GM18526 (cell line): ENCODE results near the gene MAP4K5.

ENCODE experiments used
- POLR2A ChIP-seq: IDR thresholded peaks from 3 replicates; pipeline ENCODE4 v1.6.1; 2011; ENCODE audit not compliant: insufficient read length; ENCODE audit errors: extremely low read depth

MAP4K5 gene

DNA sequence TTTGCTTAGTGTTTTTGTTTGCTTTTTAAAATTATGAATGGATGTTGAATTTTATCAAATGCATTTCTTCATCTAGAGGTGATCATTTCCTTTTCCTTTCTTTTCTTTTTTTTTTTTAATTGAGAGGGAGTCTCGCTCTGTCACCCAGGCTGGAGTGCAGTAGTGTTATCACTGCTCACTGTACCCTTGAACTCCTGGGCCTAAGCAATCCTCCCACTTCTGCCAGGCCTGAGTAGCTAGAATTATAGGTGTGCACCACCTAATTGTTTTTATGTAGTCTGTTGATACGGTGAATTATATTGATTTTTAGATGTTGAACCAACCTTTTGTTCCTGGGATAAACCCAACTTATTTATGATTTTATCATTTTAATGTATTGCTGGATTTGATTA lies 134.2 kb downstream of the MAP4K5 start:
- TF ChIP-seq POLR2A = no peak

DNA sequence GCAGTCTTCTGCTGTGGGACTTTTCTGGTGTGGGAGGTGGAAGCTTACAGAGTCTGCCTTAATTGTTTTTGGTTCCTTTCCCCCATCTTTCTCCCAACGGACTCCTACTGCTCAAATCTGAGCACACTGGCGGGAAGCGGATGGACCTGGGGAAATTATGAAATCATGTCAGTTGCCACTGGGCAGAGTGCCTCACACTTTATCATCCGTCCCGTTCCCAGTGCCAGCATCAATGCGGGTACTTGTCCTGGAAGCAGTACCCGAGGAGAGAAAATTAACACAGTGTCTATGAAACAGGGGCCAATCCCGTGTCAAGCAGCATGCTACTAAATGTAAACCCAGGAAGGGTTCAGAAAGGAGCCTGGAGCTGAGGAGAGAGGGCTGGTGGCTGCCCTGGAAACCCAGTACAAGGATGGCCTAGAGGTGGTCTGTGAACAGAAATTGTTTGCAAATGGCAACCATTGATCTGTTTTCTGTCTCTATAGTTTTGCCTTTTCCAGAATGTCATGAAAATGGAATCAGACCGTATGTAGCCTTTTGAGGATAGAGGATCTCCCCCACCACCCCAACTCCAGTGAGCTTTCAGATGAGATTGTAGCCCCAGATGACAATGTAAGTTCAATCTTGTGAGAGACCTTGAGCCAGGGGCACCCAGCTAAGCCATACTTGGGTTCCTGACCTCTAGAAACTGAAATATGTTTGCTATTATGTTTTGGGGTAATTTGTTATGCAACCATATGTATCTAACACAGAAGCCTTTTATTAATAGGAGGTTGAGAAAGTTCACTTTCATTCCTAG lies 134.8 kb downstream of the MAP4K5 start:
- no peak for TF ChIP-seq POLR2A

DNA sequence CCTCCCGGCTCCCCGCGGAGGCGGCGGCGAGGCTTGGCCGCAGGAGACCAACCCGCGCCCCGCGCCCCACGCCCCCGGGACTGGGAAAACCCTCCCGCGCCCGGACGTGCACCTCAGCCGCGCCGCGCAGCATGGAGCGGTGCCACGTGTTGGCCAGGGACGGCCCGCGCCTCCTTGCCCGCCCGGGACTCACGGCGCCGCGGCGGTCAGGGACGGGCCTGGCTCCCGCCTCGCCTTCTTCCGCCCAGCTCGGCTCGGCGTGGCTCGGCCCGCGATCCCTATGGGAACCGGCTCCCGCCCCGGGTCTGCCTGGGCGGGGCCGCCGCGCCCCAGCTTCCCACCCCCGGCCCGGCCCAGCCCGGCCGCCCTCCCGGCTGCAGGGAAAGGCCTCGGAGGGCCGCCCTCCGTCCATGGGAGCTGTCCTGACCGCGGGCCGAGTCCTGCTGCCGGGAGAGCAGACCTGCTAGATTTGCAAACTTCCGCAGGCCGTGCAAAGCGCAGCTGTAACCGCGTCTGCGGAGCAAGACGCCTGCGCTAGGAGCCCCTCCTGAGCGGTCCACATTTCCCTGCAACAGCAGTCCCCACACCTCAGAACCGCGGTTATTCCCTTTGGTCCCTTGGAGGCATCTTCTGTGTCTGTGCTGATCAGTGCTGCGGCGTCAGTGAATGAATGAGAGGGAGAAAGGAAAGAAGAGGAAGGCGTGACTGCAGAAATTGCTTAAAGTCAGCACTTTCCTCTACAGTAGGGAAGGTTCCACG lies 135.6 kb downstream of the MAP4K5 start, which contains the start of gene CDKL1:
CDKL1 (minus strand) TSS at position 251 of the 759 bp plus-strand sequence. CDS start 1,013 bp downstream, outside the sequence.
- peak; percentile 19 for TF ChIP-seq POLR2A

DNA sequence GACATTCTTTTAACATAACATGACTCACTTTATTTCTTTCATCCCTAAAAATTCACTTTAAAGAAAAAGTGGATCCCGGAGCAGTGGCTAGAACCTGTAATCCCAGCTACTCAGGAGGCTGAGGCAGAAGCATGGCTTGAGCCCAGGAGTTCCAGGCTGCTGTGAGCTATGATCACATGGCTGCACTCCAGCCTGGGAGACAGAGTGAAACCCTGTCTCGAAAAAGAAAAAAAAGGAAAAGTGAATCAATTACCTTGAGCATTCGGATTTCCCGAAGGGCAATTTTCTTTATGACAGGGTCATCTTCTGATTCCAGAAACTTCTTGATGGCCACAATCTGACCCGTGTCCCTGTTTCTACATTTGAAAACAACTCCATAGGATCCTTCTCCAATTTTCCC lies 136.9 kb downstream of the MAP4K5 start:
- TF ChIP-seq POLR2A = no peak

DNA sequence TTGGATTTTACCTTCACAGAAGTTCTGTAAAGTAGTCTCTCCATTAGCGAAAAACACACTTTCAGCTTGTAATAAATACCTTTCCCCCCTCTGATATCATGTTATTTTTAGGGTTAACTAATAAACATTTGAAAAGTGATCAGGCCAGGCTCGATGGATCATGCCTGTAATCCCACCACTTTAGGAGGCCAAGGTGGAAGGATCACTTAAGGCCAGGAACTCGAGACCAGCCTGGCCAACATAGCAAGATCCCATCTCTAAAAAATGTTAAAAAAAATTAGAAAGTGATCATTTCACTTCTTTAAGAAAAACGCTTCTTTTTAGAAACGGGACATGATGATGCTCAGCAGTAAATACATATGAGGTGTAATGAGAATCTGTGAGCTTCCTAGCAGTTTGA lies 137.7 kb downstream of the MAP4K5 start:
- TF ChIP-seq POLR2A = no peak

DNA sequence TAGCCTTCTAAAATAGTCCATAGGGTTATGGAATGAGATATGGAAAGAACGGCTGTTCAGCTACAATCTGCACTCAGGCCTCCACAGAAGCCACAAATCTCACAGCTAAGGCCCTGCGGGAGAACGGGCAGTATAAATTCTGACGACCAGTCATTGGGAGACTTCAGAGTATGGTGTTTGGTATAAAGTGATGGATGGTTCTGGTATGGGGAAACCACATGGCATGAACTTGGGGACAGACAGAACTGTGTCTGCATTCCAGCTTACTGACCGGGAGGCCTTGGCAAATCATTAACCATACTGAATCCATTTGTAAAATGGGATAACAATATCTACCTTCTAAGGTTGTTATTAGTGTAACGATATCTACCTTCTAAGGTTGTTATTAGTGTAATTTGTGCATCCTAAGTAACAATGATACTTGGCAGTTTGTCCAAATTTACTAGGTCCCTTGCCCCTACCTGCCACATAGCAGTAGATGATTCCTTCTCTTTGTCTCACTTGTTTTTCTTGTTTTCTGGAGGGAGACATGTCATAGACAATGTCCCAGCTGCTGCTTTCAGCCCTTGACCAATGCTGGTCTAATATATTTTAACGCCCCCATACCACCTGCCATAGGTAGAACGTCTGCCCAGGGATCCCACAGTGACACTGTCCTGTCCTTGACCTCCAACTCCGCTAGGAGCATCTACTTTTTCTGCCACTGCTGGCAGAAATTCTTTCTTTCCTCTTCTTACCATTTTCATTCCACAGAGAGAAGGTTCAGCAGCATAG lies 142.5 kb downstream of the MAP4K5 start:
- TF ChIP-seq POLR2A = no peak

DNA sequence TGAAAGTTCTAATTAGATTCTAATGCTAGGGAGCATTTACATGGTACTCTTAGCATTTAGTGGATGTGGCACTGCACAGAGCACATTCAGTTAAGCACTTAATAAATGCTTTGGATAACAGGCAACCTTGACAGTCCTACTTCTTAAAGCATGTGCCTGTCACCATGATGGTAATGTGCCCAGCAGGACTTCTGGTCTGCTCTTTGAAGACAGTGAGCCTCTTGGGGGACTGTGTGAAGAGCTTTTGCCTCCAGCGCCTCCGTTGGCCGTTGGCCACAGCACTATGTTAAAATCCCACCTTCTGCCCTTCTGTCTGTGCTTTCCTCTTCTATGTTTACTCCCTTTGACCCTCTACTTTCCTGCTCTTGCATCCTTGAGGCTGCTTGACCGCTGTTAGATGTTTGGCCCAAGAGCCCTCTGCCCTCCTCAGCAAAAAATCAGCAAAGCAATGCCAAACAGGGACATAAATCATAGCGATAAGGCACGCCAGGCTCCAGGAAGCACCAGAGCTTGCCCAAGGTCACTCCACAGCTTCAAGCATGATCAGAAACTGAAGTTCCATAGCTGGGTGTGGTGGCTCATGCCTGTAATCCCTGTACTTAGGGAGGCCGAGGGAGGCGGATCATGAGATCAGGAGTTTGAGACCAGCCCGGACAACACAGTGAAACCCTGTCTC lies 144.0 kb downstream of the MAP4K5 start:
- TF ChIP-seq POLR2A = no peak

DNA sequence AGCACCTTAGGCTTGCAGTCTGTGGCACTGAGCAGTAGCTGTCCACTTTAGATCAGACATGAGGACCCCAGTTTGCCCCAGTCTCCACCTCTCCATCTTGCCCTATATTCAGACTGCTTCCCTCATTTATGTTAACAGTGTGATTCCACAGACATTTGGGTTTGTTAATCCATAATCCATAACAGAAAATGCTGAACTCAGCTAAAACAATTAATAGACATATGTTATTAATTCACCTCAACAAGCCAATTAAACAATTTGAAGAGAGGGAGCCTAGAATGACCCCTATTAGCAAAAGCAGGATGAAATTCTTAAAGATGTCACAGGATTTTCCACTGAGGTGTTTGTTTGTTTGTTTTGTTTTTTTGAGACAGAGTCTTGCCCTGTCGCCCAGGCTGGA lies 144.8 kb downstream of the MAP4K5 start:
- TF ChIP-seq POLR2A = no peak

DNA sequence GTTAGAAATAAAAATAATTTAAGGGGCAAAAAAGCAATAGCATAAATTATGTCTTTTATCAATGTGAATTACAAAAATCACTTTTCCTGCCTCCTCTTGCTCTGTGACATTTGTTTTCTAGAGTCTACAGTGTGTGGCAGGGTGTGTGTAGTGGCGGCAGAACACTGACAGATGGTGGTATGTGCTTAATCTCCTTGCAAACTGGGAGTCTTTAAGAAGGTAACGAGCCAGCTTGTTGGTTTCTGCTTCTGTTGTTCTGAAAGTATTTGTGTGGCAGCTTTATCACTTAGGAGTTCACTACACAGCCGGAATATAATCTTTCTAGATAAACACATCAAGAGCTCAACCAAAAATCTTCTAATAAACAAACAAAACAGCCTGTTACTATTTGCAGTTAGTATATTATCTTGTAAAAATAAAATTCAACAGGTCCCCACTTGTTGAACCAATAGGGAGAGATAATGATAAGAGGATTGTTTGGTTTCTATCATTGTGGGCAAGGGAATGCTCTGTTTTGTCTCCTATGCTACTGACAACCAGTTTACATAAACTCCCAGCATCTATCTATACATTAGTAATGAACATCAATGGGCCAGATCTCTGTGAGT lies 148.6 kb downstream of the MAP4K5 start:
- no peak for TF ChIP-seq POLR2A

DNA sequence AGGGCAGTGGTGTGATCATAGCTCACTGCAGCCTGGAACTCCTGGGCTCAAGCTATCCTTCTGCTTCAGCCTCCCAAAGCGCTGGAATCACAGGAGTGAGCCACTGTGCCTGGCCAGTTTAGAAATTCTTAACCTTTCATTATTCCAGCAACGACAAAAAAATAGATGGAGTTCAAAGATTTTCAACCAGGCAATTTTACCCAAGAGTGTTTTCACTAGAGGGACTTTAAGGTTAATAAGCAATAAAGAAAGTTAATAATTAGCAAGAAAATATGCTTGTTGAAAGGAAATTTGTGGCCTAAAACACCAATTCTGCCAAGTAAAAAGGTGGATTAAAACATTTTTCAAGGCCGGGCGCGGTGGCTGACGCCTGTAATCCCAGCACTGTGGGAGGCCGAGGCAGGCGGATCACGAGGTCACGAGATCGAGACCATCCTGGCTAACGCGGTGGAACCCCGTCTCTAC lies 150.5 kb downstream of the MAP4K5 start:
- TF ChIP-seq POLR2A = no peak

DNA sequence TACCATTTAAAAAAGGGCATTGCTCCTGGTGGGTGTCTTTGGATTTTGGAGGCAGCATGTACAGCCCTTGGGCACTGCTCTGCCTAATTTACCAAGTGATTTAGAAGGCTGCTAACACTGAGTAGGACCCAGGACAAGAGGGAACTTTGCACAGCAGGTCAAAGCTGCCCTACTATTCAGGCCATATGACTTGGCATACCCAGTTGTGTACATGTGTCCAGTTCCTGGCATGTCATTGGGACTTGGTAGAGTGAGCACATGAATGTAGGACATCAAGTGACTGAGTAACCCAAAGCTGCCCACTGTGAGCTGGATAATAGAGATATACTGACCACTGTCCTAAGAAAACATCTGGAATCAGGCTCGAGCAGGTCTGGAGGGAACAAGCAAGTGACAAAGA lies 151.4 kb downstream of the MAP4K5 start:
- no peak for TF ChIP-seq POLR2A

DNA sequence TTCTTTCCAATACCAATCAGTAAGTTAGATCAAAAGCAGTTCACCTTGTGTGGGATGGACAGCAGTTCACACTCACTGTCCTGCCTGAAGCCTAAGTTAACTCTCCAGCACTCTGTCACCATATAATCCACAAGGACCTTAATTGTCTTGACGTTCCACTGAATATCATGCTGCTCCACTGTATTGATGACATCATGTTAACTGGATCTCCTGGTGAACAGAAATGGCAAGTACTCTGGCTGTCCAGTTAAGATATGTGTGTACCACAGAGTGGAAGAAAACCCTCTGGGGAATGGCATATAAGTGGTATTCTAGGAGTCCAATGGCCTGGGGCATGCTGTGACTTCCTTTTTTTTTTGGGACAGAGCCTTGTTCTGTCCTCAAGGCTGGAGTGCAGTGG lies 151.9 kb downstream of the MAP4K5 start:
- no peak for TF ChIP-seq POLR2A

DNA sequence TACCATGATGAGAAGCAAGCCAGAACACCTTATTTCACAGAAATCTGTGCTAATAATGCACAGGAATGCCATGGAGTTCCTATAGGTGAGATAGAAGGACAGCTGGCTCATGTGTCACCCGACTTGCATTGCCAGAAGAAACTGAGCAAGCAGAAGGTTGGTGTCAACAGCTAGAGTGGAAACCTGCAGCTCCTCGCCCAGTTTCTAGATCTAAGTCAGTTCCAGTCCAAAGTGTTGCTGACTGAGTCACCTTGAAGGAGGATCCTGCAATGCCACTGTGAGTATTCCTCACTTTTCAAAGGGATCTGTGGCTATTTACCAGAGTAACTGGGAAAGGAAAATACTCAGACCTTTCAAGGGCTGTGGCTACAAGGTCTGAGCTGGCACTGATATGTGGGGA lies 152.8 kb downstream of the MAP4K5 start:
- no peak for TF ChIP-seq POLR2A

DNA sequence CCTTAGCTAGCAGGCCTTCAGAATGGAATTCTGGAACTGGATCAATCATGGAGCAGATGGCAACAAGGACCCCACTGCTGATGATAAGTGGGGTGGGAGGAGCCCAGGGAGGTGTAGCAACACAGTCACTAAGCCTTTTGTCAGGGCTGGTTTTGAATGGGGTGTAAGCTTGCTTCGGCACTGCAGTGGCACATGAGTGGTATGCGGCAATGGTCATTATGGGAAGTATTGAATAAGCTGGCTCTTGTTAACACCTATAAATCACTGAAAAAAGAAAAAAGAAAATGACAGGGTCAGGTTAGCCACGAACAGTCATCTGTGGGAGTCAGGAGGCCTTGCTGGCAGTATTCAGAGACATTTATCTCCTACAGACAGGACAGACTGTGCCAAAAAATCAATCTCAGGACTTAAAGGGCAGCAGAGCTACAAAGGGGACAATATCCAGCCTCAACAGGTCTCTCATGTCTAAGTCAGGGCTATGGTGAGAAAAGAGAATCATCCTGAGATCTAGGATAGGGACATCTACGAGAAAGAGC lies 154.8 kb downstream of the MAP4K5 start:
- no peak for TF ChIP-seq POLR2A
